Measurements from ENCODE around the gene COMT.

COMT gene

GRCh38 chr22:19988965-19989724 lies 47.6 kb downstream of the COMT start:
- Histone ChIP-seq H3K9me3 (ENCODE audit: low read depth, low read length) (no peaks in the 10 kb centered on the region), H3K4me3 (no peak overlapping the region), H3K36me3 (ENCODE audit: insufficient read depth, low read length) (no peaks in the 10 kb centered on the region), H3K9ac (ENCODE audit: insufficient read length) (no peak overlapping the region), H3K27ac (no peak overlapping the region)
- no peak for TF ChIP-seq POLR2AphosphoS5 (IDR thresholded peaks at IDR 0.05; ENCODE audit: borderline replicate concordance, low read depth, low read length)
- TF ChIP-seq FOXP2 (optimal IDR thresholded peaks at IDR 0.05; ENCODE audit: control extremely low read depth, extremely low read length, insufficient read depth), result no peak
- TF ChIP-seq EZH2 (IDR thresholded peaks at IDR 0.05), result no peak
- no peak for DNase-seq (ENCODE audit: low read depth, low spot score)

- Histone ChIP-seq H3K9ac (ENCODE audit: insufficient read length) (no peak overlapping the region), H3K4me3 (no peak overlapping the region), H3K27ac (no peak overlapping the region), H3K36me3 (ENCODE audit: insufficient read depth, low read length) (no peaks in the 10 kb centered on the region), H3K9me3 (ENCODE audit: low read depth, low read length) (no peaks in the 10 kb centered on the region)
- no peak for DNase-seq (ENCODE audit: low read depth, low spot score)
- TF ChIP-seq FOXP2 (optimal IDR thresholded peaks at IDR 0.05; ENCODE audit: control extremely low read depth, extremely low read length, insufficient read depth) (no peak), POLR2AphosphoS5 (IDR thresholded peaks at IDR 0.05; ENCODE audit: borderline replicate concordance, low read depth, low read length) (no peak), EZH2 (IDR thresholded peaks at IDR 0.05) (no peak)
Measured at GRCh38 chr22:19989725-19990067, 48.1 kb downstream of the COMT start.

- Histone ChIP-seq H3K27ac (no peak overlapping the region), H3K9me3 (ENCODE audit: low read depth, low read length) (no peaks in the 10 kb centered on the region), H3K36me3 (ENCODE audit: insufficient read depth, low read length) (no peaks in the 10 kb centered on the region), H3K4me3 (no peak overlapping the region), H3K9ac (ENCODE audit: insufficient read length) (no peak overlapping the region)
- DNase-seq (ENCODE audit: low read depth, low spot score), result no peak
- TF ChIP-seq FOXP2 (optimal IDR thresholded peaks at IDR 0.05; ENCODE audit: control extremely low read depth, extremely low read length, insufficient read depth) (no peak), EZH2 (IDR thresholded peaks at IDR 0.05) (no peak), POLR2AphosphoS5 (IDR thresholded peaks at IDR 0.05; ENCODE audit: borderline replicate concordance, low read depth, low read length) (no peak)
Measured at GRCh38 chr22:19990188-19990587, 48.6 kb downstream of the COMT start.

GRCh38 chr22:19990609-19991394 lies 49.2 kb downstream of the COMT start:
- H3K36me3 ChIP-seq (ENCODE audit: insufficient read depth, low read length), result no peaks in the 10 kb centered on the region
- no peak overlapping the region for H3K4me3 ChIP-seq
- no peaks in the 10 kb centered on the region for H3K9me3 ChIP-seq (ENCODE audit: low read depth, low read length)
- H3K27ac ChIP-seq, result no peak overlapping the region
- DNase-seq (ENCODE audit: low read depth, low spot score), result no peak
- TF ChIP-seq POLR2AphosphoS5 (IDR thresholded peaks at IDR 0.05; ENCODE audit: borderline replicate concordance, low read depth, low read length), result no peak
- no peak overlapping the region for H3K9ac ChIP-seq (ENCODE audit: insufficient read length)

- TF ChIP-seq EZH2 (IDR thresholded peaks at IDR 0.05), result no peak
- no peak for TF ChIP-seq FOXP2 (optimal IDR thresholded peaks at IDR 0.05; ENCODE audit: control extremely low read depth, extremely low read length, insufficient read depth)
- no peak for TF ChIP-seq POLR2AphosphoS5 (IDR thresholded peaks at IDR 0.05; ENCODE audit: borderline replicate concordance, low read depth, low read length)
- H3K4me3 ChIP-seq, result no peak overlapping the region
- DNase-seq (ENCODE audit: low read depth, low spot score), result no peak
- no peaks in the 10 kb centered on the region for H3K36me3 ChIP-seq (ENCODE audit: insufficient read depth, low read length)
- no peak overlapping the region for H3K27ac ChIP-seq
- H3K9me3 ChIP-seq (ENCODE audit: low read depth, low read length), result no peaks in the 10 kb centered on the region
- H3K9ac ChIP-seq (ENCODE audit: insufficient read length), result no peak overlapping the region
Measured at GRCh38 chr22:19991395-19991644, 49.7 kb downstream of the COMT start.

GRCh38 chr22:19991645-19992451 lies 50.3 kb downstream of the COMT start:
- TF ChIP-seq FOXP2 (optimal IDR thresholded peaks at IDR 0.05; ENCODE audit: control extremely low read depth, extremely low read length, insufficient read depth) (no peak), POLR2AphosphoS5 (IDR thresholded peaks at IDR 0.05; ENCODE audit: borderline replicate concordance, low read depth, low read length) (no peak), EZH2 (IDR thresholded peaks at IDR 0.05) (no peak)
- H3K36me3 ChIP-seq (ENCODE audit: insufficient read depth, low read length), result no peaks in the 10 kb centered on the region
- no peak overlapping the region for H3K4me3 ChIP-seq
- no peaks in the 10 kb centered on the region for H3K9me3 ChIP-seq (ENCODE audit: low read depth, low read length)
- H3K27ac ChIP-seq, result no peak overlapping the region
- H3K9ac ChIP-seq (ENCODE audit: insufficient read length), result no peak overlapping the region
- DNase-seq (ENCODE audit: low read depth, low spot score), result no peak

- H3K9ac ChIP-seq (ENCODE audit: insufficient read length), result no peak overlapping the region
- H3K36me3 ChIP-seq (ENCODE audit: insufficient read depth, low read length), result no peaks in the 10 kb centered on the region
- TF ChIP-seq EZH2 (IDR thresholded peaks at IDR 0.05) (no peak), FOXP2 (optimal IDR thresholded peaks at IDR 0.05; ENCODE audit: control extremely low read depth, extremely low read length, insufficient read depth) (no peak), POLR2AphosphoS5 (IDR thresholded peaks at IDR 0.05; ENCODE audit: borderline replicate concordance, low read depth, low read length) (no peak)
- no peak overlapping the region for H3K4me3 ChIP-seq
- DNase-seq (ENCODE audit: low read depth, low spot score), result no peak
- H3K9me3 ChIP-seq (ENCODE audit: low read depth, low read length), result no peaks in the 10 kb centered on the region
- no peak overlapping the region for H3K27ac ChIP-seq
Measured at GRCh38 chr22:19992481-19992911, 50.9 kb downstream of the COMT start.

- H3K27ac ChIP-seq, result no peak overlapping the region
- no peak for DNase-seq (ENCODE audit: low read depth, low spot score)
- no peak overlapping the region for H3K4me3 ChIP-seq
- H3K9ac ChIP-seq (ENCODE audit: insufficient read length), result no peak overlapping the region
- H3K9me3 ChIP-seq (ENCODE audit: low read depth, low read length), result no peaks in the 10 kb centered on the region
- no peaks in the 10 kb centered on the region for H3K36me3 ChIP-seq (ENCODE audit: insufficient read depth, low read length)
- no peak for TF ChIP-seq FOXP2 (optimal IDR thresholded peaks at IDR 0.05; ENCODE audit: control extremely low read depth, extremely low read length, insufficient read depth)
- TF ChIP-seq EZH2 (IDR thresholded peaks at IDR 0.05), result no peak
- TF ChIP-seq POLR2AphosphoS5 (IDR thresholded peaks at IDR 0.05; ENCODE audit: borderline replicate concordance, low read depth, low read length), result no peak
Measured at GRCh38 chr22:19992921-19993355, 51.4 kb downstream of the COMT start.
